ENCODE results near the gene CIPC.

GRCh38 chr14:77133720-77134338 is 35.8 kb downstream of the CIPC start:
- TF ChIP-seq CTCF (IDR thresholded peaks at IDR 0.05; ENCODE audit: borderline replicate concordance, extremely low read depth, low read length, poor library complexity, severe bottlenecking) (no peak), EZH2 (IDR thresholded peaks at IDR 0.05; ENCODE audit: borderline replicate concordance, low read depth, low read length, severe bottlenecking) (no peak)
